Fibroblast of the aortic adventitia (primary cell): ENCODE results near the gene TRIM46. TPM values are rescaled to one million over a fixed set of nuclear protein-coding genes. Genes with fewer than 3 reads are reported as not detected.

ENCODE experiments used
- DNase-seq: peaks from one replicate; pipeline ENCODE4 v3.0.0-alpha.2; 2010; ENCODE audit warnings: low read depth
- H3K4me3 ChIP-seq: 2 replicates; pipeline ENCODE4 v1.5.1; 2011; ENCODE audit warnings: low read depth, mild to moderate bottlenecking, control low read depth, low read length, moderate library complexity
- CTCF ChIP-seq: IDR thresholded peaks from 2 replicates; pipeline ENCODE4 v1.5.1; 2011; ENCODE audit warnings: mild to moderate bottlenecking, low read length, control low read depth, inconsistent platforms; ENCODE audit not compliant: insufficient read depth
- total RNA-seq: library from RNA; depleted of rRNA; stranded (reverse); fragments of >200 nt; gene quantifications from 2 replicates; pipeline ENCODE4 v1.2.3, GENCODE V29; 2012; ENCODE audit warnings: low replicate concordance

The TRIM46 gene
- total RNA-seq, 1 donor: 5.2 TPM

DNA sequence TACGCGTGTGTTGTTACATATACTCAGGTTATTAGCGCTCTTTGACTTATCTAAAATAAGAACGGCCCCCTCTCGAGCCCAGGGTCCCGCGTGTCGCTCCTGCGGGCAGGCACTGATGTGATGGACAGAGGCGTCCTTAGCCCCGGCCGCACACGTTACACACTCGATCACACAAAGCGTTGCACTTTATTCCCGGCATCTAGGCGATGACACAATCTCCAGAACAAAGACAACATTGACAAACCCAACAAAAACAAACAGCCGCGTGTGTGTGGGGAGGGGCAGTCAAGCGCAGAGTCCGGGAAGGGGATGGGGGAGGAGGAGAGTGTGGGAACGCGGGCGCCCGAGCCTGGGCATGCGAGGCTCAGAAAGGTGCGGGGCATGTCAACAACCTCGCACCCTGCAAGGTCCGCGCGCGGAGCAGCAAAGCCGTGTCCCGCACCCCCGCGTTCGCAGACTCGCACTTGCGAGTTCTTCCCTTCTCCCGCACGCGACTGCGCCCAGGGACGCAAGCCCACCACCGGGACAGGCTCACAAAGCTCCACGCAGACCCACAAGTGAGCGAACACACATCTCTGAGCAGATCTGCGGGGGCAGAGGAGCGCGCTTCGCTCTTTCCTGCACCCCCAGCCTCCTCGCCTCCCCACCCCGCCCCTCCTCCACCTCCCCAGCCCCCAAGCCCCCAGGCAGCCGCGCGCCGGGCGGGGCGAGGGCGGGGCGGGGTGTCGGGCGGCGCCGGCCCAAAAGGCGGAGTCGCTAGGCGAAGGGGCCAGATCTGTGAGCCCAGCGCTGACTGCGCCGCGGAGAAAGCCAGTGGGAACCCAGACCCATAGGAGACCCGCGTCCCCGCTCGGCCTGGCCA is 46.3 kb upstream of the TRIM46 start, which contains the start of gene EFNA1:
EFNA1 (plus strand) TSS at position 772 of the 862 bp plus-strand sequence. CDS start 102 bp downstream, outside the sequence.
- peak within 1 kb of the TSS; percentile 65 for H3K4me3 ChIP-seq
- TF ChIP-seq CTCF: no peak
- peak; percentile 34 for DNase-seq

DNA sequence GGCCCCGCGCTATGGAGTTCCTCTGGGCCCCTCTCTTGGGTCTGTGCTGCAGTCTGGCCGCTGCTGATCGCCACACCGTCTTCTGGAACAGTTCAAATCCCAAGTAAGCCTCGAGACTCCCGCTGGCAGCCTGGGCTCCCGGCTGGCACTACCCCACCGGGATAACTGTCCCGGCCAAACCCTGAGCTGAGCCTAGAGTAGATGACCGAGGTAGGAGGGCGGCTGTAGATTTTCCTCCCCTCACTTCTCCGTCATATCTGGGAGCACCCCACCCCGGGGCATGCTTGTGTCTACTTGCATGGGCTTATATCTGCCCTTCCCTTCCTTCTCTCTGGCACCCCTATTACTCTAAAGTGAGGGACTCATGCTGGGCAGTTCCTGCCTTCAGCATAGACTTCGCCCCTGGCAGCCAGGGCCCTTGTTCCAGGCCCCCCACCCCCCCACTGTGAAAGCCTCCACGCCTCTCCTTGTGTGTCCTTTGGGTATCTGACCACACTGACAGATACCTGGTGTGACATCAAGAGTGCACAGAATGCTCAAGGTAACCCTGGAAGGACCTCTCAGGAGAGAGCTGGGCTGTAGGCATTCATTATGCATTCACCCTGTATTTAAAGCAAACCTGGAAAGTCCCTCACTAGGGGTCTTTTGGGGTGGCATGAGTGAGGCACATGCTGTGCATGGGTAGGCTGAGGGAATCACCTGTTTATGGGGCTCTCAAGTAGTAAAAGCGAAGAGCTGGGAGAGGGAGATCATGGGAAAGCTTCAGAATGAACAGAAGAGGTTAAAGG is 45.5 kb upstream of the TRIM46 start:
- no peak for TF ChIP-seq CTCF
- H3K4me3 ChIP-seq: peak overlapping the region; percentile 65
- DNase-seq: no peak

DNA sequence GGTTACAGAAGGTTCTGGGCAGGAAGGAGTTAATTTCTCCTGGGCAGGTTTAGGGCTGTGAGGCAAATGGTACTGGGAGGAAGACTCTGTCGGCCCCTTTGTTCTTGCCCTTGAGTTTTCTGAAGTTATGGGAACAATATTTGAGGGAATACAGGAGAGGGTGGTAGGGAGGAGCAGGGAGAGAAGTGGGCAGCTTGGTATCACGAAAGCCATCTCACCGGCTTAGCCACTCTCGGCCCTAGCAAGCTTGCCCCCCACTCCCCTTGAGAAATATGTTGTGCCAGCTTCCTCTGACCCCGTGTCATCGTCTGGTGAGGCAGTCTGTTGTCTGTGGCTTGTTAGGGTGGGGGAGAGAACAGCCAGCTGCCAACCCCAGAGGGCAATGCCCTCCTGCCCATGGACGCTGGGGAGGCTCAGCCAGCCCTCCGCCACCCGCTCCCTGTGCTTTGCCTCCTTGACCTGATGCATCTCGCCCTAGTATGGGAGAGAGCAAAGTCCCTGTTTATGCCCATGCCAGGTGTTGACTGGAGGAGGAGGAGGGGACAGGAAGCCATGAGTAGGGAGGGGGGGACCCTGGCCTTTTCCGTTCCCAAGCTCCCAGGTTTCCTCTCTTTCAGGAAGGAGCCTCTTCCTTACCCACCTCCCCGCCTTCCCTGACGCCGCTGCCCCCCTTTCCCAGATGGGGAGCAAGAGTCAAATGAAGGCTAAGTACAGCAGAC is 44.7 kb upstream of the TRIM46 start:
- no peak for DNase-seq
- no peak overlapping the region for H3K4me3 ChIP-seq

GRCh38 chr1:155130272-155131006 is 43.2 kb upstream of the TRIM46 start:
- no peak for DNase-seq
- no peak overlapping the region for H3K4me3 ChIP-seq
- no peak for TF ChIP-seq CTCF

More for the DNA sequence above, 44.7 kb upstream of the TRIM46 start:
- TF ChIP-seq CTCF: no peak

DNA sequence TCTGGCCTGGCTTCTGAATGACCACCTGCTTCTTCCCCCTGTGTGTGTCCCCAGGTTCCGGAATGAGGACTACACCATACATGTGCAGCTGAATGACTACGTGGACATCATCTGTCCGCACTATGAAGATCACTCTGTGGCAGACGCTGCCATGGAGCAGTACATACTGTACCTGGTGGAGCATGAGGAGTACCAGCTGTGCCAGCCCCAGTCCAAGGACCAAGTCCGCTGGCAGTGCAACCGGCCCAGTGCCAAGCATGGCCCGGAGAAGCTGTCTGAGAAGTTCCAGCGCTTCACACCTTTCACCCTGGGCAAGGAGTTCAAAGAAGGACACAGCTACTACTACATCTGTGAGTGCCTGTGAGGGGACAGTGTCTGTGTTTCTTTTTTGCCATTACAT is 42.4 kb upstream of the TRIM46 start:
- H3K4me3 ChIP-seq: no peak overlapping the region
- no peak for TF ChIP-seq CTCF
- DNase-seq: no peak

- H3K4me3 ChIP-seq: no peak overlapping the region
- DNase-seq: no peak
- no peak for TF ChIP-seq CTCF
Measured at GRCh38 chr1:155131856-155132255, 41.8 kb upstream of the TRIM46 start.
